ENCODE results near the gene SERPINB10. TPM values are rescaled to one million over a fixed set of nuclear protein-coding genes. Genes with fewer than 3 reads are reported as not detected.

Gene SERPINB10
- total and polyA plus RNA-seq, 4 donors = 0.63 to 0.96 (median 0.64) TPM; not detected in 1

DNA sequence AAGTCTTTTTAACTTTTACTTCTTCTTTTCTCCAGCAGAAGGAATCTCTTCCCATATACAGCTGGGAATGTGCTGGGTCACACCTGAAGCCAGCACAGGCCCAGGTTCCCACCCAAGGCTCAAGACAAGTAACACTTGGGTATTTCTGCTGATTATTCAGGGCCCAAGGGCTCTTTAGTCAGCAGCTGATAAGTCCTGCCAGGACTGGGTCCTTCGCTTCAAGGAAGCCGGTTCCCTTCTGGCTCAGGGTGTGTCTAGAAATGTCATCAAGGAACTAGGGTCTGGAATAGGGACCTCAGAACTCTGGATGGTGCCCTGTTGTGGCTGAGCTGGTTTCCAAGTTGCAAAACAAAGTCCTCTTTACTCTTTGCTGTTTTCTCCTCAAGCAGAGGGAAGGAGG is 47.2 kb upstream of the SERPINB10 start:
- Histone ChIP-seq H3K36me3 (ENCODE audit: control insufficient read depth in 4 of 4, insufficient read depth in 4 of 4, low read length in 4 of 4) (no peaks in the 10 kb centered on the region), H3K9ac (ENCODE audit: insufficient read depth in 1 of 2, low read length in 2 of 2) (no peak overlapping the region), H3K27me3 (ENCODE audit: control insufficient read depth in 3 of 3, insufficient read depth in 3 of 3, low read length in 2 of 3) (no peaks in the 10 kb centered on the region), H3K9me3 (ENCODE audit: control insufficient read depth in 4 of 4, insufficient read depth in 3 of 4, low read length in 3 of 4) (peaks cover 0 to 4% (median 1%) of the 10 kb centered on the region in 4 donors), H3K4me3 (no peak overlapping the region), H3K4me1 (ENCODE audit: control insufficient read depth in 5 of 5, insufficient read depth in 5 of 5, low read length in 5 of 5) (no peaks in the 10 kb centered on the region), H3K27ac (ENCODE audit: low read depth in 1 of 2, low read length in 1 of 2) (no peak overlapping the region)
- DNase-seq (no peak), ATAC-seq (ENCODE audit: insufficient read depth, low FRiP score) (no peak)
- TF ChIP-seq, protein P1, sequence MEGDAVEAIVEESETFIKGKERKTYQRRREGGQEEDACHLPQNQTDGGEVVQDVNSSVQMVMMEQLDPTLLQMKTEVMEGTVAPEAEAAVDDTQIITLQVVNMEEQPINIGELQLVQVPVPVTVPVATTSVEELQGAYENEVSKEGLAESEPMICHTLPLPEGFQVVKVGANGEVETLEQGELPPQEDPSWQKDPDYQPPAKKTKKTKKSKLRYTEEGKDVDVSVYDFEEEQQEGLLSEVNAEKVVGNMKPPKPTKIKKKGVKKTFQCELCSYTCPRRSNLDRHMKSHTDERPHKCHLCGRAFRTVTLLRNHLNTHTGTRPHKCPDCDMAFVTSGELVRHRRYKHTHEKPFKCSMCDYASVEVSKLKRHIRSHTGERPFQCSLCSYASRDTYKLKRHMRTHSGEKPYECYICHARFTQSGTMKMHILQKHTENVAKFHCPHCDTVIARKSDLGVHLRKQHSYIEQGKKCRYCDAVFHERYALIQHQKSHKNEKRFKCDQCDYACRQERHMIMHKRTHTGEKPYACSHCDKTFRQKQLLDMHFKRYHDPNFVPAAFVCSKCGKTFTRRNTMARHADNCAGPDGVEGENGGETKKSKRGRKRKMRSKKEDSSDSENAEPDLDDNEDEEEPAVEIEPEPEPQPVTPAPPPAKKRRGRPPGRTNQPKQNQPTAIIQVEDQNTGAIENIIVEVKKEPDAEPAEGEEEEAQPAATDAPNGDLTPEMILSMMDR (IDR thresholded peaks at IDR 0.05; ENCODE audit: control extremely low read depth, extremely low read depth) = no peak
- 67 to 75% methylated on average over 2 of the region's 2 CpGs for WGBS, 2 donors

DNA sequence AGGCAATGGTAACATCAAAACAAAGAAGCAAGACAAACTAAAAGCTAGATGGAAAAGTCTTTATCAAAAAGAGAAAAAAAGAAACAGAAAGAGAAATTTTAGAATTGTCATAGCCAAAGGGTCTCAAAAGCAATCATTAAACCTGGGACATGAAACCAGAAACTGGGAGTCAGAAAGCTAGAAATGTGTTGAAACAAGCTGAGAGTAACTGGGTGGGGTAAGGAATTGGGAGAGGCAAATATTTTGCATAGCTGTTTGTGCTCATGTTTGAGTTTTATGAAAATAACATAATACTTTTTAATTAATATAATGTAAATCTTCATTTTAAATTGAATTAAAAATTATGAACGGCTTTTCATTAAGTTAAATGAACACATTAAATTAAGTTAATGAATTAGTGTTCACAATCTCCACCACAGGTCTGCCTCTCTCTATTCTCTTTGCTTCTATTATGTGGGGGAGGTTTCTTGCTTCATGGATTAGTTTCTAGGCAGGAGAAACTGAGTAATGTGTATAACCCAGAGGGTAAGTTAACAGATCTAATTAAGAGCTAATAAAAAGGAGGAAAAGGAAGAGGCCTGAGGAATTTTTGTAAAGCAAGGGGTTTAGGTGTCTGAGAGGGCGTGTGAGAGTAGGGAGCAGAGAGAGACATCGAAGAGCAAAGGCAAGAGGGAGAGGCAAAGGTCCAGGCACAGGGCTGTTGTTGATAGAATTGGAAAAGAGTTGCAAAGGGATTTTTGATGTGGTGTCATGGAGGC is 40.2 kb upstream of the SERPINB10 start:
- no peak overlapping the region for H3K4me3 ChIP-seq
- TF ChIP-seq, protein P1 (IDR thresholded peaks at IDR 0.05; ENCODE audit: control extremely low read depth, extremely low read depth) = no peak
- H3K9ac ChIP-seq (ENCODE audit: insufficient read depth in 1 of 2, low read length in 2 of 2) = no peak overlapping the region
- H3K36me3 ChIP-seq (ENCODE audit: control insufficient read depth in 4 of 4, insufficient read depth in 4 of 4, low read length in 4 of 4) = no peaks in the 10 kb centered on the region
- H3K27ac ChIP-seq (ENCODE audit: low read depth in 1 of 2, low read length in 1 of 2) = no peak overlapping the region
- H3K4me1 ChIP-seq (ENCODE audit: control insufficient read depth in 5 of 5, insufficient read depth in 5 of 5, low read length in 5 of 5) = peaks cover 0 to 1% (median 0%) of the 10 kb centered on the region in 5 donors
- ATAC-seq (ENCODE audit: insufficient read depth, low FRiP score) (no peak), DNase-seq (no peak)
- no peaks in the 10 kb centered on the region for H3K9me3 ChIP-seq (ENCODE audit: control insufficient read depth in 4 of 4, insufficient read depth in 3 of 4, low read length in 3 of 4)
- no peaks in the 10 kb centered on the region for H3K27me3 ChIP-seq (ENCODE audit: control insufficient read depth in 3 of 3, insufficient read depth in 3 of 3, low read length in 2 of 3)
- WGBS, 2 donors = 79 to 91% methylated on average over 3 of the region's 3 CpGs

DNA sequence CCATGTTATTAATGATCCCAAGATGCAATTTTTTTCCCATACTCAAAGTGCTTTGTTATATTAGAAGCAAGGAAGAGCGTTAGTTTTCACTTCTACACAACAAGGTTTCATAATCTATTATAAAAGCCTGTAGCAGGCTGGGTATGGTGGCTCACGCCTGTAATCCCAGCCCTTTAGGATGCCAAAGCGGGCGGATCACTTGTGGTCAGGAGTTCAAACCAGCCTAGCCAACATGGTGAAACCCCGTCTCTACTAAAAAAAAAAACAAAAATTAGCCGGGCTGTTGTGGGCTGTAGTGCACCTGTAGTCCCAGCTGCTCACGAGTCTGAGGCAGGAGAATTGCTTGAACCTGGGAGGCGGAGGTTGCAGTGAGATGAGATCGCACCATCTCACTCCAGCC is 39.2 kb upstream of the SERPINB10 start:
- no peaks in the 10 kb centered on the region for H3K9me3 ChIP-seq (ENCODE audit: control insufficient read depth in 4 of 4, insufficient read depth in 3 of 4, low read length in 3 of 4)
- 88 to 92% methylated on average over 9 of the region's 9 CpGs for WGBS, 2 donors
- H3K4me1 ChIP-seq (ENCODE audit: control insufficient read depth in 5 of 5, insufficient read depth in 5 of 5, low read length in 5 of 5) = peaks cover 0 to 1% (median 0%) of the 10 kb centered on the region in 5 donors
- no peak for ATAC-seq (ENCODE audit: insufficient read depth, low FRiP score)
- no peak overlapping the region for H3K9ac ChIP-seq (ENCODE audit: insufficient read depth in 1 of 2, low read length in 2 of 2)
- TF ChIP-seq, protein P1 (IDR thresholded peaks at IDR 0.05; ENCODE audit: control extremely low read depth, extremely low read depth) = no peak
- no peak overlapping the region for H3K4me3 ChIP-seq
- no peak for DNase-seq
- H3K27ac ChIP-seq (ENCODE audit: low read depth in 1 of 2, low read length in 1 of 2) = no peak overlapping the region
- H3K36me3 ChIP-seq (ENCODE audit: control insufficient read depth in 4 of 4, insufficient read depth in 4 of 4, low read length in 4 of 4) = no peaks in the 10 kb centered on the region
- no peaks in the 10 kb centered on the region for H3K27me3 ChIP-seq (ENCODE audit: control insufficient read depth in 3 of 3, insufficient read depth in 3 of 3, low read length in 2 of 3)

Data from lung (tissue), 12 donors.